GM21528 (cell line): ENCODE data around the gene ZNF652.
"Not testable (repeated sequence)": the region's sequence is repeated elsewhere in the genome, so short reads cannot be mapped to it uniquely, and the experiment has no call there.

Experiments
- ATAC-seq: cut with Tn5 transposase; IDR thresholded peaks from one replicate; pipeline ENCODE4 v1.9.1; 2021; ENCODE audit warnings: mild to moderate bottlenecking, moderate library complexity; ENCODE audit not compliant: unreplicated experiment, low FRiP score

The ZNF652 gene

DNA sequence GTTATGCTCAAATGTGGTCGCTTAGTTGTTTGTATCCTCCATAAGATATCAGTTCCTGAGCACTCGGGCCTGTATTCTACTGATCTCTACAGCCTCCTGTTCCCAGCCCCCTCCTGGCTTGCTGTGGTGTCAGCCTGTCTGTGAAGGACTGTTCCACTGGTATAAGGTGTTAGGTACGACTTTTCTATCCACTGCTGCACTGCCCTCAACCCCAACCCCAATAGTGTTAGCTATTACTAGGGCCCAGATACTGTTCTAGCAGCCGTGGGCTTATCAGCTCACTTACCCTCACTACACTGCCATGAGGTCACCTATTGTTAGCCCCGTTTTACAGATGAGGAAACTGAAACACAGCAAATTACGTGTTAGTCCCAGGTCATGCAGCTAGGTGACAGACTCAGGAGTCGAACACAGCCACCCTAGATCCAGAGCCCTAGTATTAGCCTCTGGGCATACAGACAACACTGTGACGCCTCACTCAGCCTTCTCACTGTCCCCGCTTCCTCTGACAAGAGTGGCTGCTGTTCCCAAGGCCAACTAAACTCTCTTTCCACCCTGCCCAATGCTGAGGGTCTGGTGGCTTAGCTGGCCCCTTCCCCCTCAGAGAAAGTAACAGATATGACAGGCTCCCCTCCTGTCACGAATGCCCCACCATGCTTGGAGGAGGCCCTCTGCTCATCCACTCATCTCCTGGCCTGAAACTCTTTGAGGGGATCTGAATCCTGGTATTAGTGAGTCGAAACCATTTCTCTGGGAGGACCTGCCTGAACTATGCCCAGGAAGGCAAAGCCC is 25.6 kb upstream of the ZNF652 start:
- ATAC-seq, result no peak

- no peak for ATAC-seq
These were observed 24.3 kb upstream of the ZNF652 start for GRCh38 chr17:49386373-49386772.

DNA sequence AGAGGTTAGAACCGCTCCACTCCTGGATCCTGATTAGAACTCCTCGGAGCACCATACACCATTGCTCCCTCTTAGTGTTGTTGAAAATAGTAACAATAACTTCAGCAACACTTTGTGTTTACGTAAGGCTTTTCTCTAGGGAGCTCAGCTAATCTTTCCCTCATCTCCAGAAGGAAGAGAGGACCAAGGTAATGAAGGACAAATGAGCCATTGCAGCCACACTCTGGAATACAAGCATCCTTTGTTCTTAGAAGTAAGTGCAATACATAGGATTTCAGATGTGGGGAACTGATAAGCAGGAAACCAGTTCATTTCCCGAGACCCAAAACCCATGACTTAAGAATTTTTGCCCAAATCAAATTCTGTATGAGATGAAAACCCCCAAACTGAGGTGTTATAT is 22.9 kb upstream of the ZNF652 start:
- no peak for ATAC-seq

GRCh38 chr17:49383060-49383459 is 21.0 kb upstream of the ZNF652 start:
- ATAC-seq, result no peak

- ATAC-seq, result no peak
These were observed 20.5 kb upstream of the ZNF652 start for GRCh38 chr17:49382556-49382955.

DNA sequence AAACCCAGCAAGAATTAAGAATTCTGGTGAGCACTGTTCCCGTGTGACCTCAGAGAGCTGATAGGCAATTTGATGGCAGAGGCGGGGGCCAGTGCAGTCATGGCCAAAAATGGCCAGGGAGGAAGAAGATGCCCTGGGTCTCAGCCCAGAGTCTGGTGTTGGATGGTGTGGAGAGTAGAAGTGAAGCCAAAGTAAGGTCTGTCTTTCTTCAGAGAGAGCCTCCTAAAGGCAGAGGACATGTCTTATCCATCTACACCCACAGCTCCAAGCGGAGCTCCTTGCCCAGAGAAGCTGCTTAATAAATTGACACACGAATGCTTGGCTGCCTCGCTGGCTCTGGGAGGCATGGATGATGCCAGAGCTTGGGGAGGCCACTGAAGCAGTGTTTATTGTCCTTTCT is 19.7 kb upstream of the ZNF652 start:
- no peak for ATAC-seq

- ATAC-seq, result no peak
These were observed 19.0 kb upstream of the ZNF652 start for GRCh38 chr17:49381033-49381432.

DNA sequence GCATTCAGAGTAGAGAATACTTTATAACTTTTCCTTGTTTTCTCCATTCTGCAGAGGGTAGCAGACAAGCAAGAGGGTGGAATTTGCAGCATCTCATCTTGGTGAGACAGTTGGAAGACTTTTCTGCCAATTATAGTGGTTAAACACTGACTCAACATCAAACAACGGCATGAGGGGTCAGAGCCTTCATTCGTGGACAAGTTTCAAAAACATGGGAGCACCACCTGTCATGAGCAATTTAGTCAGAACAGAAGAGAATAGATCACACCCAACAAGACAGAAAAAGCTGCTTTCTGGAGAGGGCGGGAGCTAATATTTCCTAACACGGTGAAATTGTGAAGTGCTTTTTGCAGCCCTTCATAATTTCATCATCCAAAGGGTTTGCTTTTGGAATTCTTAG is 17.9 kb upstream of the ZNF652 start:
- ATAC-seq, result no peak

GRCh38 chr17:49378311-49378710 is 16.3 kb upstream of the ZNF652 start:
- no peak for ATAC-seq

GRCh38 chr17:49375544-49375943 is 13.5 kb upstream of the ZNF652 start:
- no peak for ATAC-seq

- no peak for ATAC-seq
These were observed 11.1 kb upstream of the ZNF652 start for GRCh38 chr17:49373115-49373514.

- ATAC-seq, result no peak
These were observed 10.4 kb upstream of the ZNF652 start for GRCh38 chr17:49372425-49372824.

DNA sequence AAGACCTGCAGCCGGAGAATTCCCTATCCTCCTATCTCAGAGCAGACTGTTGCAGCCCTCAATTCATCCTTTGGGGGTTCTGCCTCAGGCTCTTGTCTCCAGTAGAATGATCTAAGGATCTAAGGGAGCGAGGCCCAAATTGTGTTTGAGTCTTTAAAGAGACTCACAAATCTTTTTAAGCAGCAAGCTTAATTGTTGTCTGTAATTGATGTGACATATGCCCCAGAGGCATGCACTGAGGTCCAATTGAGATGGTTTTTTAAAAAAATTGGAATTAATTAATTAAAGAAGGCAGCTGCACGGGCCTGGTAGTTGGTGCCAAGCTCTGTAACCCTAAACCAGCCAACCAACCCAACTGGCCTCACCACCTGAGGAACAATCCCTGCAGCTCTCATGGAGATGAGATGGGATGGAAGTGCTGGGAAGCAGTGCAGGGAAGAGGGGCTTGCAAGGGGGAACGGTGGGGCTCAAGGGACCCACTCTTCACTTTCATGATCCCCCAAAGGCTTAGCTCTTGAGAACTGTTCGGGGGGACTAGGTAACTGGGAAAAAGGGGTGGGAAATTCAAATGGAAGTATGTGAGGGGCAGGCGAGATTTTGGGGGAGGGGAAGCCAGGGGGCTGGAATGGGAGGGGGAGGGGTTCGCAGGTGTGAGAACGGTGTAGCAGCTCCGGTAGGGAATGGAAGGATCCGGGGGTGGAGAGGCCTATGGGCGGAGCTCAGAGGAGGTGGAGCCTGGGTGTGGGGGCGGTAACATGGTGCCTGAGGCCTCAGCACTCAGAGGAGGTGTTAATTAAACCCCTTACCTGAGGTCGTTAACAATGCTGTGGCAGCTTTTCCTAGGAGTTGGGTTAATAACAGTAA is 9.2 kb upstream of the ZNF652 start:
- ATAC-seq, result no peak

DNA sequence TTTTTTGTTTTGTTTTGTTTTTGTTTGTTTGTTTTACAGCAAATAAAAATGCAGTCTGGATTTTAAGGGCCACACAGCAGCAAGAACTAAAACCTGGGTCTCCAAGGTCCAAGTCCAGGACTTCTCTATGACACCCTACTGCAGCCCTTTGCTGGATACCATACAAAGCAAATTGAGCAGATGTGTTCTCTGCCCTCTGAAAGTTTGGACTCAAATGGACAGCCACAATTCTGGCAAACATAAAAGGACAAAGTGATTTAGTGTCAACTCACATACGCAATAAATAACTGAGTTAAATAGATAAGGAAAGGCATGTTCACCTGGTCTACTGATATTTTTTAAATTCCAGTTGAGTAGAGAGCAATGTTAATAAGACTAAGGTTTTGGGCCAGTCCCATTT is 7.7 kb upstream of the ZNF652 start:
- no peak for ATAC-seq

DNA sequence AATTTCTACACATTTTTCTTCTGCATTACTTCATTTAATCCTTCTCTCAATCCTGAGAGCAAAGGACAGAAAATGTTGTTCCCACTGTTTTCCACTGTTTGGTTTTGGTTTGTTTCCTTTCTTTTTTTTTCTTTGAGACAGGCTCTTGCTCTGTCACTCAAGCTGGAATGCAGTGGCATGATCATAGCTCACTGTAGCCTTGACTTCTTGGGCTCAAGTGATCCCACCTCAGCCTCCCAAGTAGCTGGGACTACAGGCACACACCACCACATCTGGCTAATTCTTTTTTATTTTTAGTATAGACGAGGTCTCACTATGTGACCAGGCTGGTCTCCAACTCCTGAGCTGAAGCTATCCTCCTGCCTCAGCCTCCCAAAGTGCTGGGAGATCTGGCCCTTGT is 7.0 kb upstream of the ZNF652 start:
- no peak for ATAC-seq

- no peak for ATAC-seq
These were observed 3.6 kb upstream of the ZNF652 start for GRCh38 chr17:49365667-49366066.

DNA sequence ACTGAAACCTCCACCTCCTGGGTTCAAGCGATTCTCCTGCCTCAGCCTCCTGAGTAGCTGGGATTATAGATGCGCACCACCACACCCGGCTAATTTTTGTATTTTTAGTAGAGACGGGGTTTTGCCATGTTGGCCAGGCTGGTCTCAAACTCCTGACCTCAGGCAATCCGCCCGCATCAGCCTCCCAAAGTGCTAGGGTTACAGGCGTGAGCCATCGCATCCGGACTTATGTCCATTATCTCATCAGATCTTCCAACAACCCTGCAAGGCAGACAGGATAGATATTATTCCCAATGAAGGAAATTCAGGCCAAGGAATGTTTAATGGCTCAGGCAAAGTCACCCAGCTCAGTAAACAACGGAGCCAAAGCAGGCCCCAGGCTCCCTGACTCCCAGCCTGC is 3.1 kb upstream of the ZNF652 start:
- ATAC-seq, result not testable (repeated sequence)

- ATAC-seq, result no peak
These were observed 2.1 kb upstream of the ZNF652 start for GRCh38 chr17:49364119-49364518.

GRCh38 chr17:49363251-49363650 is 1.2 kb upstream of the ZNF652 start:
- no peak for ATAC-seq

DNA sequence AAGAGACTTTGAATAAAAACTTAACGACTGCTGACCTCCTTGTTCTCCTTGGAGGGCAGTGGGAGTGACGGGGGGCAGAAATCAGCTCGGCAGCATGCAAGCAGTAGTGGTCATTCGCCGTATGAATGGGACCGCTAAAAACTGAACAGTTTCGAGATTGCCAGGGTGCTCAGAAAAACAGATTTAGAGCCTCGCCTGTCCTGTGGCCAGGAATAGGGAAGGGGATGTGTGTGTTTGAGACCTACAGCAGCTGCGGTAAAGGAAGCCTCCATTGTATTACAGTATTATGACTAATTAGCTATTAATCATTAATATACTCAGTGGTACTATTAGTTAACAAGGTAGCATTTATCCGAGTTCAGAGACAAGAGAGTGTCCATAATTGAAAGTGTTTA is 670 bp upstream of the ZNF652 start:
- ATAC-seq, result no peak

GRCh38 chr17:49361129-49361901 is 735 bp downstream of the ZNF652 start:
- peak; percentile 18 for ATAC-seq
